Kidney epithelial cell (primary cell): ENCODE measurements around the gene DCTN4. TPM values are rescaled to one million over a fixed set of nuclear protein-coding genes. Genes with fewer than 3 reads are reported as not detected.

Source experiments
- DNase-seq: peaks from one replicate; pipeline ENCODE4 v3.0.0-alpha.2; 2010; ENCODE audit warnings: low read depth
- H3K27me3 ChIP-seq: 2 replicates; pipeline ENCODE4 v1.6.0; 2011; ENCODE audit warnings: low read length; ENCODE audit not compliant: control insufficient read depth, insufficient read depth
- H3K36me3 ChIP-seq: 2 replicates; pipeline ENCODE4 v1.5.1; 2011; ENCODE audit warnings: low read length; ENCODE audit not compliant: control insufficient read depth, insufficient read depth
- H3K4me3 ChIP-seq: 2 replicates; pipeline ENCODE4 v1.5.1; 2011; ENCODE audit warnings: low read depth, mild to moderate bottlenecking, control low read depth, low read length
- total RNA-seq: library from RNA; depleted of rRNA; stranded (reverse); fragments of >200 nt; gene quantifications from 2 replicates; pipeline ENCODE4 v1.2.3, GENCODE V29; 2015
- TF ChIP-seq, protein P1 (sequence below): IDR thresholded peaks from 2 replicates; pipeline ENCODE4 v1.5.1; 2011; ENCODE audit warnings: mild to moderate bottlenecking, moderate library complexity, low read length, control low read depth, inconsistent platforms; ENCODE audit not compliant: insufficient read depth, poor library complexity, severe bottlenecking

DCTN4 gene
- total RNA-seq, 1 donor from 2014 or later, result 54.0 TPM

GRCh38 chr5:150738862-150739261 is 20.0 kb downstream of the DCTN4 start:
- no peak overlapping the region for H3K4me3 ChIP-seq
- no peaks in the 10 kb centered on the region for H3K27me3 ChIP-seq
- H3K36me3 ChIP-seq, result peaks cover 4% of the 10 kb centered on the region
- TF ChIP-seq, protein P1, sequence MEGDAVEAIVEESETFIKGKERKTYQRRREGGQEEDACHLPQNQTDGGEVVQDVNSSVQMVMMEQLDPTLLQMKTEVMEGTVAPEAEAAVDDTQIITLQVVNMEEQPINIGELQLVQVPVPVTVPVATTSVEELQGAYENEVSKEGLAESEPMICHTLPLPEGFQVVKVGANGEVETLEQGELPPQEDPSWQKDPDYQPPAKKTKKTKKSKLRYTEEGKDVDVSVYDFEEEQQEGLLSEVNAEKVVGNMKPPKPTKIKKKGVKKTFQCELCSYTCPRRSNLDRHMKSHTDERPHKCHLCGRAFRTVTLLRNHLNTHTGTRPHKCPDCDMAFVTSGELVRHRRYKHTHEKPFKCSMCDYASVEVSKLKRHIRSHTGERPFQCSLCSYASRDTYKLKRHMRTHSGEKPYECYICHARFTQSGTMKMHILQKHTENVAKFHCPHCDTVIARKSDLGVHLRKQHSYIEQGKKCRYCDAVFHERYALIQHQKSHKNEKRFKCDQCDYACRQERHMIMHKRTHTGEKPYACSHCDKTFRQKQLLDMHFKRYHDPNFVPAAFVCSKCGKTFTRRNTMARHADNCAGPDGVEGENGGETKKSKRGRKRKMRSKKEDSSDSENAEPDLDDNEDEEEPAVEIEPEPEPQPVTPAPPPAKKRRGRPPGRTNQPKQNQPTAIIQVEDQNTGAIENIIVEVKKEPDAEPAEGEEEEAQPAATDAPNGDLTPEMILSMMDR, result no peak
- no peak for DNase-seq

DNA sequence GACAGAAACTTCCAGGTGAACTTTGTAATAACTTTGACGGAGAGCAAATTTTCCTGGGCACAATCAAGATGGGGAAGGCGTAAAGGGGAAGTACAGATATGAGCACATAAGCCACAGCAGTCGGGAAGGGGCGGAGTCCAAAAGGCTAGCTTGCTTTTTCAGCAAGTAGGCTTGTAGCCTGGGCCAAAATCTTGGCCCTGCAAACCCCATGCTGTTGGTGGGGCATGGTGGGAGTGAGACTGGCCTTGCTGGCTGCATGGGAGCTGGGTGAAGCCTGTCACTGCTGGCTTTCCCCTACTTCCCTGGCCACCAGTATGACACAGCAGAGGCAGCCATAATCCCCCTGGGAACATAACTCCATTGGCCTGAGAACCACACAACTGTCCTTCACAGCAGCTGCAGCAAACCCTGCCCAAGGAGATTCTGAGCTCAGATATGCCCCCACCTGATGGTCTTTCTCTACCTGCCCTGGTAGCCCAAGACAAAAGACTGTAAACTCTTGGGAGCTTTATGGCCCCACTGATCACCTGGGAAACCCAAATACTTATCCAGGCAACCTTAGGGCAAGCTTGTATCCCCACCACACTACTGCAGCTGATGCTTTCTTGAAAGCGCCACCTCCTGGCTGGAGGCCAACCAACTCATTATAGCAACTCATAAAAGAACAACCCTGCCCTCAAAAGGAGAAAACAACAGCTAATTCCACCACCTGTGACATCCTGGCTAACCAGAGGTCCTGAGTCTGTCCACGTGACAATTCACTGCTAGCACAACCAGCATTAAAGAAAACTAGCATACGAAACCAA is 24.0 kb downstream of the DCTN4 start:
- H3K36me3 ChIP-seq, result peaks cover 4% of the 10 kb centered on the region
- H3K4me3 ChIP-seq, result no peak overlapping the region
- DNase-seq, result no peak
- TF ChIP-seq, protein P1, result no peak
- H3K27me3 ChIP-seq, result no peaks in the 10 kb centered on the region

DNA sequence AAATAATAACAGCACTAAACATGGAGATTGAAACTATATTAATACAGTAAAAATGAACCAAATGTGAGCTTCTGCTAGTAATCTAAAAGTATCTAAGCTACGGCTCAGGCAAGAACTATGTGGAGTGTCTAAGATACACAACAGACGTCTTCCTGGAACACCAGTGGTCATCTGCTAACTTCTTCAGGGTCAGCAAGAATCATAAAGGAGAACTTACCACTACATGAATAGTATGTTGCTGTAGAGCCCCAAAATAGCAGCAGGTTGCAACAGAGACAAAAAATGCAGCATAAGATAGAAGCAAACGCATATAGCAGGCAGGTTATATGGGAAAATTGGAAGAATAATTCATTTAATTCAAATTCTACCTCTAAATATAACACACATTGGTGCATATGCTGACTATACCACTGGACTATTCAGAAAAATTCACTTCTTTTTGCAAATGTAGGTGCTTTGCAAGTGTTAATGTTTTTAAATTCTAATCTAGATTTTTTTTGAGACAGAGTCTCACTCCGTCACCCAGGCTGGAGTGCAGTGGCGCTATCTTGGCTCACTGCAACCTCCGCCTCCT is 27.1 kb downstream of the DCTN4 start:
- Histone ChIP-seq H3K4me3 (no peak overlapping the region), H3K27me3 (no peaks in the 10 kb centered on the region), H3K36me3 (peaks cover 6% of the 10 kb centered on the region)
- TF ChIP-seq, protein P1, result no peak
- DNase-seq, result no peak

DNA sequence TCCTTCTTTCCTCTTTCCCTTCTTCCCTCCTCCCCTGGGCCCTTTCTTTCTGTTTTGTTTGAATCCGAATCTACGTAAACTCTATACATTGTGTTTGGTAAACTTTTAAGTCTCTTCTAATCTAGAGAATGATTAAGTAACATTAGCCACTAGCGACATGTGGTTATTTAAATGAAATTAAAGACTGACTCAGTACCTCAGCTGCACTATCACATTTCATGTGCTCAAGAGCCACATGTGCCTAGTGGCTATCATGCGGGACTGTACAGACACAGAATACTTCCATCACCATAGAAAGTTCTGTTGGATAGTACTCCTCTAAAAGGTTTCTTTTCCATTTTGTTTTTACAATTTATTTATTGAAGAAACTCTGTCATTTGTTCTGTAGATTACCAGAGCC is 29.0 kb downstream of the DCTN4 start:
- DNase-seq, result no peak
- TF ChIP-seq, protein P1, result no peak
- no peak overlapping the region for H3K4me3 ChIP-seq
- no peaks in the 10 kb centered on the region for H3K27me3 ChIP-seq
- peaks cover 6% of the 10 kb centered on the region for H3K36me3 ChIP-seq

DNA sequence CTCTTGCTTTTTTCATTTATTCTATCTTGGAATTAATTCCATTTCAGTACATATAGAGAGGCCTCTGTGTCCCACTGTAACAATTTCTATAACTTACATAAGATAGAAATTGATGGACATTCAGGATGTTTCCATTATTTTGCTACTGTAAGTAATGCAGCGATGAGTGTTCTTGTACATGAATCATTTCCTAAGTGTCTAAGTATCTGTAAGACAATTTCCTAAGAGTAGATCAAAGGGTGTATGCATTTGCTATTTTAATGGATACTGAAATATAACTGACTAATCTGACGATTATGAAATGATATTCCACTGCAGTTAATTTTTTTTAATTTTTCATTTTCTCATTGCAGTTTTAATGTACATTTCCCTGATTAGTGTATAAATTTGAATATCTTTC is 35.0 kb downstream of the DCTN4 start:
- Histone ChIP-seq H3K4me3 (no peak overlapping the region), H3K27me3 (no peaks in the 10 kb centered on the region), H3K36me3 (no peaks in the 10 kb centered on the region)
- no peak for DNase-seq
- TF ChIP-seq, protein P1, result no peak
